ENCODE data around the gene MAGI2.

- TF ChIP-seq CTCF (IDR thresholded peaks at IDR 0.05; ENCODE audit: insufficient read depth, low read depth, low read length): no peak
- TF ChIP-seq EZH2 (IDR thresholded peaks at IDR 0.05; ENCODE audit: insufficient read depth, low read length): no peak
These were observed 1174.4 kb downstream of the MAGI2 start for GRCh38 chr7:78279032-78279431.

Measured in astrocyte (in vitro differentiated cells and primary cell).